OCI-LY3 (cell line): ENCODE data around the gene PLBD2.

Source experiments
- EZH2phosphoT487 ChIP-seq: fragments of 200-600 bp; shearing (Covaris generic); IDR thresholded peaks from 2 replicates; pipeline ENCODE4 v1.6.1; 2018; ENCODE audit warnings: antibody characterized with exemption, mixed run types, low read depth
- TF ChIP-seq, protein P1 (sequence below): fragments of 200-600, 300-600 bp; sonication (generic); IDR thresholded peaks from 2 replicates; pipeline ENCODE4 v1.5.1; 2014; ENCODE audit warnings: antibody characterized with exemption, low read length, low read depth

DNA sequence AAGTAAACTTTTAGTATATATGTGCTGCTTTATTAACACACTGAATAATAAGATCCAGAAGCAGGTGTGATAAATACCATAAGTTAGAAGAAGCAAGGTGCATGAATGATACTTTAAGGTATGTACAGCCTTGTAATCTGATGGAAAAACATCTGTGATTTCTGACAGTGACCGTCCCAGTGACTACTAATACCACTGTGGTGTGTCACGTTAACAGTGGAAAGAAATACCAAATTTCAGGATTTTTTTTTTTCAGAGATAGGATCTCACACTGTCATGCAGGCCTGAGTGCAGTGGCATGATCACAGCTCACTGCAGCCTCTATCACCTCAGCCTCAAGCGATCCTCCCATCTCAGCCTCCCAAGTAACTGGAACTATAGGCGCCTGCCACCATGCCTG is 23.8 kb downstream of the PLBD2 start:
- TF ChIP-seq, protein P1, sequence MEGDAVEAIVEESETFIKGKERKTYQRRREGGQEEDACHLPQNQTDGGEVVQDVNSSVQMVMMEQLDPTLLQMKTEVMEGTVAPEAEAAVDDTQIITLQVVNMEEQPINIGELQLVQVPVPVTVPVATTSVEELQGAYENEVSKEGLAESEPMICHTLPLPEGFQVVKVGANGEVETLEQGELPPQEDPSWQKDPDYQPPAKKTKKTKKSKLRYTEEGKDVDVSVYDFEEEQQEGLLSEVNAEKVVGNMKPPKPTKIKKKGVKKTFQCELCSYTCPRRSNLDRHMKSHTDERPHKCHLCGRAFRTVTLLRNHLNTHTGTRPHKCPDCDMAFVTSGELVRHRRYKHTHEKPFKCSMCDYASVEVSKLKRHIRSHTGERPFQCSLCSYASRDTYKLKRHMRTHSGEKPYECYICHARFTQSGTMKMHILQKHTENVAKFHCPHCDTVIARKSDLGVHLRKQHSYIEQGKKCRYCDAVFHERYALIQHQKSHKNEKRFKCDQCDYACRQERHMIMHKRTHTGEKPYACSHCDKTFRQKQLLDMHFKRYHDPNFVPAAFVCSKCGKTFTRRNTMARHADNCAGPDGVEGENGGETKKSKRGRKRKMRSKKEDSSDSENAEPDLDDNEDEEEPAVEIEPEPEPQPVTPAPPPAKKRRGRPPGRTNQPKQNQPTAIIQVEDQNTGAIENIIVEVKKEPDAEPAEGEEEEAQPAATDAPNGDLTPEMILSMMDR: no peak
- TF ChIP-seq EZH2phosphoT487: no peak
